Measurements from ENCODE around the gene NTRK3. TPM values are rescaled to one million over a fixed set of nuclear protein-coding genes. Genes with fewer than 3 reads are reported as not detected.

Gene NTRK3
- total and polyA plus RNA-seq, 2 of the 8 experiments (the other 6 are each of a cell fraction or from before 2014, with no cell fraction given), result 4.5 to 6.8 TPM

DNA sequence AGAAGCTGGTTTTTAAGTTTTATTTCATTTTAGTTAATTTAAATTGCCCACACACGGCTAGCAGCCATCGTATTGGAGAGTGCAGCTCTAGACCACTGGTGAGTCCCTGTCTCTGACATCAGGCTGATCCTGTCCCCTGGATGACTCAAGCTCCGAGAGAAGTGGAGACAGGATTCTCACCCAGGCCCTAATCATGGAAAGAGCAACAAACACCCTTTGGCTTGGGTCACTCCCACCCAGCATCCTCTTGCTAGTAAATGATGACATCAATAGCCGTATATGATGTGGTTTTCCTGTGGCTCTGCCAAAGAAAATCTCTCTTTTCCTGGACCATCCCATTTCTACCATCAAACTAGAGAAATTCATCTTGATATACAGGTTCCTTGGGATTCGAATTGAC, 182.2 kb downstream of the NTRK3 start (continued):
- no peak for TF ChIP-seq GTF2F1 (IDR thresholded peaks at IDR 0.05; ENCODE audit: borderline replicate concordance, low read depth, low read length)
- TF ChIP-seq, protein P1, sequence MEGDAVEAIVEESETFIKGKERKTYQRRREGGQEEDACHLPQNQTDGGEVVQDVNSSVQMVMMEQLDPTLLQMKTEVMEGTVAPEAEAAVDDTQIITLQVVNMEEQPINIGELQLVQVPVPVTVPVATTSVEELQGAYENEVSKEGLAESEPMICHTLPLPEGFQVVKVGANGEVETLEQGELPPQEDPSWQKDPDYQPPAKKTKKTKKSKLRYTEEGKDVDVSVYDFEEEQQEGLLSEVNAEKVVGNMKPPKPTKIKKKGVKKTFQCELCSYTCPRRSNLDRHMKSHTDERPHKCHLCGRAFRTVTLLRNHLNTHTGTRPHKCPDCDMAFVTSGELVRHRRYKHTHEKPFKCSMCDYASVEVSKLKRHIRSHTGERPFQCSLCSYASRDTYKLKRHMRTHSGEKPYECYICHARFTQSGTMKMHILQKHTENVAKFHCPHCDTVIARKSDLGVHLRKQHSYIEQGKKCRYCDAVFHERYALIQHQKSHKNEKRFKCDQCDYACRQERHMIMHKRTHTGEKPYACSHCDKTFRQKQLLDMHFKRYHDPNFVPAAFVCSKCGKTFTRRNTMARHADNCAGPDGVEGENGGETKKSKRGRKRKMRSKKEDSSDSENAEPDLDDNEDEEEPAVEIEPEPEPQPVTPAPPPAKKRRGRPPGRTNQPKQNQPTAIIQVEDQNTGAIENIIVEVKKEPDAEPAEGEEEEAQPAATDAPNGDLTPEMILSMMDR (IDR thresholded peaks at IDR 0.05; ENCODE audit: control extremely low read depth in 1 of 3, insufficient read depth in 1 of 3, low read depth in 1 of 3, low read length in 3 of 3), result no peak
- TF ChIP-seq, protein P2, sequence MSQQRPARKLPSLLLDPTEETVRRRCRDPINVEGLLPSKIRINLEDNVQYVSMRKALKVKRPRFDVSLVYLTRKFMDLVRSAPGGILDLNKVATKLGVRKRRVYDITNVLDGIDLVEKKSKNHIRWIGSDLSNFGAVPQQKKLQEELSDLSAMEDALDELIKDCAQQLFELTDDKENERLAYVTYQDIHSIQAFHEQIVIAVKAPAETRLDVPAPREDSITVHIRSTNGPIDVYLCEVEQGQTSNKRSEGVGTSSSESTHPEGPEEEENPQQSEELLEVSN (IDR thresholded peaks at IDR 0.05), result no peak
